ENCODE results near the gene ZBTB20.
A peak's percentile ranks its signal among the peaks of the same experiment; 100 is the strongest.

Gene ZBTB20

GRCh38 chr3:114762144-114762543 is 384.9 kb downstream of the ZBTB20 start:
- no peak for DNase-seq (ENCODE audit: low spot score)

- no peak for DNase-seq (ENCODE audit: low spot score)
Measured at GRCh38 chr3:114760679-114761078, 386.4 kb downstream of the ZBTB20 start.

GRCh38 chr3:114758831-114759699 is 388.0 kb downstream of the ZBTB20 start:
- DNase-seq (ENCODE audit: low spot score) = peak; percentile 20

GRCh38 chr3:114756506-114757279 is 390.4 kb downstream of the ZBTB20 start:
- DNase-seq (ENCODE audit: low spot score) = peak; percentile 23

- peak; percentile 6 for DNase-seq (ENCODE audit: low spot score)
Measured at GRCh38 chr3:114746502-114746901, 400.6 kb downstream of the ZBTB20 start.

GRCh38 chr3:114745322-114746240 is 401.5 kb downstream of the ZBTB20 start:
- peak; percentile 55 for DNase-seq (ENCODE audit: low spot score)

- no peak for DNase-seq (ENCODE audit: low spot score)
Measured at GRCh38 chr3:114743746-114744485, 403.2 kb downstream of the ZBTB20 start.

GRCh38 chr3:114741066-114741465 is 406.0 kb downstream of the ZBTB20 start:
- peak; percentile 4 for DNase-seq (ENCODE audit: low spot score)

GRCh38 chr3:114739627-114740026 is 407.5 kb downstream of the ZBTB20 start:
- DNase-seq (ENCODE audit: low spot score) = no peak

GRCh38 chr3:114732353-114732752 is 414.7 kb downstream of the ZBTB20 start:
- no peak for DNase-seq (ENCODE audit: low spot score)

GRCh38 chr3:114730397-114730796 is 416.7 kb downstream of the ZBTB20 start:
- no peak for DNase-seq (ENCODE audit: low spot score)

GRCh38 chr3:114727373-114727772 is 419.7 kb downstream of the ZBTB20 start:
- no peak for DNase-seq (ENCODE audit: low spot score)

- no peak for DNase-seq (ENCODE audit: low spot score)
Measured at GRCh38 chr3:114725966-114726365, 421.1 kb downstream of the ZBTB20 start.

- no peak for DNase-seq (ENCODE audit: low spot score)
Measured at GRCh38 chr3:114722530-114722929, 424.6 kb downstream of the ZBTB20 start.

- no peak for DNase-seq (ENCODE audit: low spot score)
Measured at GRCh38 chr3:114721864-114722263, 425.2 kb downstream of the ZBTB20 start.

GRCh38 chr3:114721209-114721608 is 425.9 kb downstream of the ZBTB20 start:
- no peak for DNase-seq (ENCODE audit: low spot score)

- no peak for DNase-seq (ENCODE audit: low spot score)
Measured at GRCh38 chr3:114718898-114719210, 428.2 kb downstream of the ZBTB20 start.

GRCh38 chr3:114718071-114718897 is 428.8 kb downstream of the ZBTB20 start:
- DNase-seq (ENCODE audit: low spot score) = no peak

- no peak for DNase-seq (ENCODE audit: low spot score)
Measured at GRCh38 chr3:114716916-114717315, 430.2 kb downstream of the ZBTB20 start.

GRCh38 chr3:114716126-114716525 is 431.0 kb downstream of the ZBTB20 start:
- no peak for DNase-seq (ENCODE audit: low spot score)

Data from AG08396 (cell line).